WTC11 (cell line): ENCODE data around the gene SAMHD1. TPM values are rescaled to one million over a fixed set of nuclear protein-coding genes. Genes with fewer than 3 reads are reported as not detected.

Source experiments
- ATAC-seq: fragments of 200-7000 bp; cut with Tn5 transposase; 2 replicates; pipeline ENCODE4 v1.10.0; 2021; ENCODE audit warnings: mild to moderate bottlenecking, moderate library complexity
- CTCF ChIA-PET: fragments of 300-600 bp; sonication (Branson Sonifier 250); formaldehyde crosslinking; loops from one replicate; lab custom pipeline; 2021; ENCODE audit warnings: antibody characterized with exemption; lab: Charles Lee
- POLR2A ChIA-PET: fragments of 350-600 bp; sonication (Branson Sonifier 250); formaldehyde crosslinking; loops from one replicate; lab custom pipeline; 2021; ENCODE audit warnings: antibody characterized with exemption; lab: Charles Lee
- DNase-seq: peaks from one replicate; pipeline ENCODE4 v3.0.0; 2021; ENCODE audit warnings: low spot score
- H3K27ac Mint-ChIP-seq: 2 replicates; pipeline ENCODE4 v1.8.0; 2021; ENCODE audit warnings: mixed read lengths
- H3K27me3 Mint-ChIP-seq: 2 replicates; pipeline ENCODE4 v1.8.0; 2021; ENCODE audit warnings: low read depth, mild to moderate bottlenecking, moderate library complexity, mixed read lengths
- H3K36me3 Mint-ChIP-seq: 2 replicates; pipeline ENCODE4 v1.8.0; 2021; ENCODE audit warnings: mixed read lengths
- H3K4me1 Mint-ChIP-seq: 2 replicates; pipeline ENCODE4 v1.8.0; 2022; ENCODE audit warnings: mixed read lengths
- H3K4me3 Mint-ChIP-seq: 2 replicates; pipeline ENCODE4 v1.8.0; 2021; ENCODE audit warnings: mild to moderate bottlenecking, moderate library complexity, mixed read lengths
- H3K9me3 Mint-ChIP-seq: 2 replicates; pipeline ENCODE4 v1.8.0; 2021; ENCODE audit warnings: mixed read lengths
- ATF3 ChIP-seq: sonication (generic); formaldehyde crosslinking; conservative IDR thresholded peaks from 2 replicates; pipeline ENCODE4 v1.8.1; 2022; ENCODE audit warnings: mild to moderate bottlenecking, missing genetic modification reagents
- ATF6 ChIP-seq: sonication (generic); formaldehyde crosslinking; IDR thresholded peaks from 2 replicates; pipeline ENCODE4 v1.8.1; 2023; ENCODE audit warnings: mild to moderate bottlenecking, missing genetic modification reagents
- CBFB ChIP-seq: sonication (generic); formaldehyde crosslinking; IDR thresholded peaks from 2 replicates; pipeline ENCODE4 v1.8.1; 2022; ENCODE audit warnings: mild to moderate bottlenecking, low read depth, missing genetic modification reagents
- CDX4 ChIP-seq: fragments of 250-450 bp; sonication (Bioruptor Pico); IDR thresholded peaks from 2 replicates; pipeline ENCODE4 v1.9.0; 2021; ENCODE audit warnings: moderate library complexity, mild to moderate bottlenecking, inconsistent platforms, borderline replicate concordance
- E2F1 ChIP-seq: sonication (generic); formaldehyde crosslinking; IDR thresholded peaks from 2 replicates; pipeline ENCODE4 v1.8.0; 2022; ENCODE audit warnings: mild to moderate bottlenecking, missing genetic modification reagents
- E2F5 ChIP-seq: sonication (generic); formaldehyde crosslinking; IDR thresholded peaks from 2 replicates; pipeline ENCODE4 v1.8.1; 2022; ENCODE audit warnings: mild to moderate bottlenecking, moderate library complexity, missing genetic modification reagents
- FOXK1 ChIP-seq: sonication (generic); formaldehyde crosslinking; IDR thresholded peaks from 2 replicates; pipeline ENCODE4 v1.8.0; 2022; ENCODE audit warnings: mild to moderate bottlenecking, moderate library complexity, missing genetic modification reagents
- HMGA2 ChIP-seq: fragments of 250-450 bp; sonication (Bioruptor Pico); IDR thresholded peaks from 2 replicates; pipeline ENCODE4 v1.4.0; 2021; ENCODE audit warnings: mild to moderate bottlenecking, moderate library complexity
- IRF2 ChIP-seq: sonication (generic); formaldehyde crosslinking; IDR thresholded peaks from 2 replicates; pipeline ENCODE4 v1.8.0; 2022; ENCODE audit warnings: low read depth, missing genetic modification reagents, borderline replicate concordance
- JUN ChIP-seq: sonication (generic); formaldehyde crosslinking; IDR thresholded peaks from 2 replicates; pipeline ENCODE4 v1.8.0; 2023; ENCODE audit warnings: mild to moderate bottlenecking, missing genetic modification reagents
- KAT7 ChIP-seq: sonication (generic); formaldehyde crosslinking; IDR thresholded peaks from 2 replicates; pipeline ENCODE4 v1.8.1; 2023; ENCODE audit warnings: missing genetic modification reagents, mild to moderate bottlenecking, borderline replicate concordance
- MYBL2 ChIP-seq: sonication (generic); formaldehyde crosslinking; IDR thresholded peaks from 2 replicates; pipeline ENCODE4 v1.8.1; 2023; ENCODE audit warnings: mild to moderate bottlenecking, moderate library complexity, missing genetic modification reagents
- NR1H2 ChIP-seq: sonication (generic); formaldehyde crosslinking; IDR thresholded peaks from 2 replicates; pipeline ENCODE4 v1.9.0; 2021; ENCODE audit warnings: mild to moderate bottlenecking, moderate library complexity, missing genetic modification reagents
- OVOL2 ChIP-seq: fragments of 250-450 bp; sonication (Bioruptor Pico); IDR thresholded peaks from 2 replicates; pipeline ENCODE4 v1.9.0; 2021; ENCODE audit warnings: mild to moderate bottlenecking, borderline replicate concordance
- SOX15 ChIP-seq: fragments of 250-450 bp; sonication (Bioruptor Pico); IDR thresholded peaks from 2 replicates; pipeline ENCODE4 v1.9.0; 2021; ENCODE audit warnings: mild to moderate bottlenecking
- TCF7 ChIP-seq: sonication (generic); formaldehyde crosslinking; IDR thresholded peaks from 2 replicates; pipeline ENCODE4 v1.8.0; 2022; ENCODE audit warnings: mild to moderate bottlenecking, low read depth, missing genetic modification reagents, moderate library complexity
- TP53 ChIP-seq: sonication (generic); formaldehyde crosslinking; IDR thresholded peaks from 2 replicates; pipeline ENCODE4 v1.8.1; 2023; ENCODE audit warnings: mild to moderate bottlenecking, missing genetic modification reagents
- ZBTB43 ChIP-seq: sonication (generic); formaldehyde crosslinking; IDR thresholded peaks from 2 replicates; pipeline ENCODE4 v1.8.1; 2023; ENCODE audit warnings: mild to moderate bottlenecking, missing genetic modification reagents
- ZNF416 ChIP-seq: fragments of 250-450 bp; sonication (Bioruptor Pico); IDR thresholded peaks from 2 replicates; pipeline ENCODE4 v1.9.0; 2021; ENCODE audit warnings: mild to moderate bottlenecking, inconsistent platforms
- ZNF425 ChIP-seq: fragments of 250-450 bp; sonication (Bioruptor Pico); conservative IDR thresholded peaks from 2 replicates; pipeline ENCODE4 v1.9.0; 2021; ENCODE audit warnings: mild to moderate bottlenecking
- total RNA-seq: library from RNA; stranded (reverse); gene quantifications from 3 replicates; pipeline ENCODE4 v1.2.3, GENCODE V29; 2021

SAMHD1 gene
- total RNA-seq, 1 experiment from 2014 or later: 31.0 TPM

GRCh38 chr20:36873498-36874189 is 77.9 kb downstream of the SAMHD1 start:
- H3K4me1 Mint-ChIP-seq: no peaks in the 10 kb centered on the region
- no peak overlapping the region for H3K4me3 Mint-ChIP-seq
- ATAC-seq (no peak), DNase-seq (no peak)
- TF ChIP-seq JUN (CRISPR knock-in tag) (no peak), TP53 (CRISPR knock-in tag) (no peak), MYBL2 (CRISPR knock-in tag) (no peak), FOXK1 (CRISPR knock-in tag) (no peak), E2F1 (no peak), ATF6 (CRISPR knock-in tag) (no peak), E2F5 (CRISPR knock-in tag) (no peak), NR1H2 (CRISPR knock-in tag) (no peak), ZBTB43 (no peak), KAT7 (CRISPR knock-in tag) (no peak), ZNF416 (no peak), HMGA2 (CRISPR knock-in tag) (no peak), CBFB (no peak), IRF2 (CRISPR knock-in tag) (no peak), SOX15 (CRISPR knock-in tag) (no peak), ZNF425 (CRISPR knock-in tag) (no peak), OVOL2 (CRISPR knock-in tag) (no peak), ATF3 (CRISPR knock-in tag) (no peak), CDX4 (no peak), TCF7 (CRISPR knock-in tag) (no peak)
- no peaks in the 10 kb centered on the region for H3K27me3 Mint-ChIP-seq
- no peaks in the 10 kb centered on the region for H3K9me3 Mint-ChIP-seq
- no peaks in the 10 kb centered on the region for H3K36me3 Mint-ChIP-seq
- CTCF ChIA-PET: interaction anchor here (1.1 to 1.6 kb wide), 5 partner anchors 10 to 65 kb away, joined by 3 to 8 read pairs (median 5); a partner anchor contains a TSS
- POLR2A ChIA-PET: no interaction called here
- H3K27ac Mint-ChIP-seq: no peak overlapping the region
